ENCODE measurements around the gene GMPR2.

Gene GMPR2

DNA sequence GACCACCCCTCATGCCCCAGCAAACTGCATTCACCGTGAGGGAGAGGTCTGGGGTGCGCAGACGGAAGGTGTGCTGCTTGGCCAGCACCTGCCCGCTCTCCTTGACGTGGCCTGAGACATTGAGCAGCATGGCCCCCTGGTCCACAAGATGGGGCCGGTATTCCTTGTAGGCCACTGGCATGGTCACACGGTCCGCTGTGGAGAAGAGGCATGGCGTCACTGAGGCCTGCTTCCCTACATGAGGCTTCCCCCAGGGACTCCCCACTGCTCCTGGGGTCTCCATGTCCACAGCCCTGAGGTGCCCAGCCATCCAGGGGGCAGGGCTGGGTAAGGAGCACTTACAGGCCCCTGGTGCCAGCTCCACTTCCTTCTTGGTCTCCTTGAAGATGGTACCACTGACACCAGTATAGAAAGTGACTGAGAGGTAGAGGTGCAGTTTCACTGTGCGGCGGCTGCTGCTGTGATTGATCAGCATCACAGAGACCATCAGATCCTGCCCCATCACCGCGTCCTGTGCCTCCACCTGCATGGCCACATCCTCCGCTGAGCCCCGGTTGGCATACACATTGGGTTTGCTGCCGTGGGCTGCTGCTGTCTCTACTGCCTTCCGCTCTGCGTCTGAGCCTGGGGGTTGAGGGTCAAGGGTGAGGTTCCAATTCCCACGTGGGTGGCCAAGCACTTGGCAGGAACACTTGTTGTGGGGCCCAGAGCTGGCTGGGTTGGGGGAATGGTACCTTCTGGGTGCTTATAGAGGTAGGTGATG is 22.1 kb downstream of the GMPR2 start:
- no peak for DNase-seq

GRCh38 chr14:24255438-24255837 is 22.7 kb downstream of the GMPR2 start:
- no peak for DNase-seq

DNA sequence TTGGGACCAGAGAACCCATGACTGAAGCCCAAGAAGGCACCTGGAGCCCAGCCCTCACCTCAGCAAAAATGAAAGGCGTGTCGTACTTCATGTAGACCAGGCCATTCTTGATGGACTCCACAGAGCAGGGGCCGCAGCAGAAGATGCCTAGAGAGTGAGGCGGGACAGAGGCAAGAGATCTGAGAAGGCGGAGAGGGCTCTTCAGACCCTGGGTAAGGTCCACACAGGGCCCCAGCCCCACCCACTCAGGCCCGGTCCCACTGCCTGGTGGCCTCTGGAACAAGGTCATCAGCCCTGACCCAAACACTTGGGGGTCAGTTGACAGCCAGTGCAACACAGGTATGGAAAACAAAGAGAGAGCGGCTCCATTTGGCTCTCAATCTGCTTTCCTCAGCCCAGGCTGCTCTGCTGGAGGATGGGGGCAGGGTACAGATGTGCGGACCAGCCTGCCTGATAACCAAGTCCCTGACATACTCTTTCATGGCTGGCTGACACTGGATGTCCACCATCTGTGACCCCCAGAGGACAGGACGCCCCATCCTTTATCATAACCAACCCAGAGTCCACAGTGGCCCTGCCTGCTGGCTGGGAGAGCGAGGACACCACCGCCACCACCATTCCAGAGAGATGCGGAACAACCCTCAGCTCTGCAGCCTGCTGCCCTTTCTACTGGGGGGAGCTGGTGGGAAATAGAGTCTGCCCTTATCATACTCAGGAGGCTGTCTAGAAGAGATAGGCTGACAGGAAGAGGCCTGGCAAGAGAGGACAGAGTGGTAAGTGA is 23.4 kb downstream of the GMPR2 start:
- DNase-seq, result no peak

GRCh38 chr14:24256960-24257359 is 24.2 kb downstream of the GMPR2 start:
- DNase-seq, result no peak

- DNase-seq, result no peak
These were observed 25.4 kb downstream of the GMPR2 start for GRCh38 chr14:24258119-24258518.

- no peak for DNase-seq
These were observed 26.0 kb downstream of the GMPR2 start for GRCh38 chr14:24258548-24259265.

DNA sequence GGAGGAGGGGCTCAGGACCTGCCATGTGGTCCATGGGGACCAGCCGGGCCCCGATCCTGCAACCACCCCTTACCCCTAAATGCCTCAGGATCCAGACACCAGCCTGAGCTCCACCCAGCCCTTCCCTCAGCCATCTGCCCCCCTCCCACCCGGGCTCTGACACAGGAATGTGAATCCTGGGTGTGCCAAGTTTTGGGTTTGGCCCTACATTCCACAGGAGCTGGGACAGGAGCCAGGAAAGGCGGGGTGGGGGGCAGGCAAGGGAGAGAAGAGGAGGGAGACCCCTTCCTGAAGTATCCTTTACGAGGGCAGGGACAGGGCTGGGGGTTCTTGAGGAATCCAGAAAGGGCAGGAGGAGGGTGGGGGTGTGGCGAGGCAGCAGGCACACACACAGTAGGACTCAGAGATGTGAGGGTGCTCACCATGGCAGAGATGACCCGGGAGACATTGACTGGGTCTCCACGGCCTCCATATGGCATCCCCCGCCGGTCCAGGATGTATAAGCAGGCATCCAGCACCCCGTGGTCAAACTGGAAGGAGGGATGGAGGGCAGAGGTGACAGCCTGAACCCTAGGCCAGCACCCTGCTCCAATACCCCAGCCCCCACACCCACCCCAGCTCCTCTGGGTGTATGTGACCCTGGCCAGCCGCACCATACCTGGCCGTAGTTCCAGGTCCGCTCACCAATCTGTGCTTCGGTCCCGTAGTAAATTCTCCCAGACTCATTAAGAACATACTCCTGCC is 26.7 kb downstream of the GMPR2 start:
- DNase-seq, result no peak

GRCh38 chr14:24260026-24260779 is 27.5 kb downstream of the GMPR2 start:
- no peak for DNase-seq

DNA sequence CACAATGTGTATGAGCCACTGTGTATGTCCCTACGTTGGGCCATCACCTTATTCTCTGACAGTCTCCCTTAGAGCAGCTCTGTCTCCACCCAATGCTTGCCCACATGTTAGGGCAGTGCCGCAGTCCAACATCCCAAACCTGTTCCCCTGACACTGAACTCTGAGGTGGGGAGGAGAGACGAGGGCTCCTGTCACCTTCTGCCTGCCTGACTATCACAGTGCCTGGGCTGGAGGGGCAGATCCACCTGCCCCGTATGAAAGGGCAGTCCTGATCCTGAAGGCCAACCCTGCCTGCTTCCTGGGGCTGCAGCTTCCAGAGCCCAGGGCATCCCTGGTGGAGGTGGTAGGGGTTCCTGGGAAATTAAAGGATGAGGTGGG is 28.0 kb downstream of the GMPR2 start:
- DNase-seq, result no peak

- no peak for DNase-seq
These were observed 28.7 kb downstream of the GMPR2 start for GRCh38 chr14:24261256-24261968.

- DNase-seq, result no peak
These were observed 29.2 kb downstream of the GMPR2 start for GRCh38 chr14:24261969-24262327.

DNA sequence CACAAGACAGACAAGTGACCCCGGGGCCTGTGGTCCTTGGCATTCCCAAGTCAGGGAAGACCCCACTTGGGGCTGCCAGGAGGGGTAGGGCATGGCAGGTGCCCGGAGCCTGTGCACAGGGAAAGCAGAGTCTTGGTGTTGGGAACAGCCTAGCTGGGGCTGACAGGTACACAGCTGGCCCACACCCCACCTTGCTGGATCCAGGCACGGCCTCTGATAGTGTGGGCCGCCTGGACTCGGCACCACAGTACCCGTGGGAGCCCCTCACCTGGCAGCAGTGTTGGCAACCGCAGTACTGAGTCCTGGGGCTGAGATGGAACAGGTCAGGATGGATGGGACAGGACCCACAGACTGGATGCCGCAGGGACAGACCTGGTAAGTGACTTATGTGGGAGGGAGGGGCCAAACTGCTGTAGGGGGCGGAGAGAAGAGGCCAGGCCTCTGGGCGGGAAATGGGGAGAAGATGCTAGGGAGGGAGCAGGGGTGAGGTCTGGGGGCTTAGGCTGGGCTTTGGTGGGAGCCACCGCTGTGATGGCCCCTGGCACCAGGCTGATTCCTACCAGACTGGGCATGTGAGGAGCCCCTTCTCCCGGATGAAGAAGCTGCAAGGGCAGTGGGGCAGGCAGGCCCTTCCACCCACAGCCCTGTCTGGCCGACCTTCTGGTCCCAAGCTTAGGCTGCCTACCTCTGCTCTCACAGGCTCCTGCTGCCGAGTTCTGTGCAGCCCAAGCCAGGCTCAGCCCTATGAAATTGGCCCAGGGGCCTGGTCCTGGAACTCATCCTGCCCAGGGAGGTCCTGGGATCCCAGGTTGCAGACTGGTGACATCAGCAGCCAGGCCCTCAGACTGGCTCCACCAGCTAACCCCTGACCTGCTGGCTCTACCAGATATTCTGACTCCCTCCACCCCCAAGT is 30.3 kb downstream of the GMPR2 start, which contains the start of gene TGM1:
Gene TGM1, minus strand, starts transcription at position 357 of the 913 bp plus-strand sequence. CDS start 825 bp downstream, outside the sequence.
- no peak for DNase-seq

GRCh38 chr14:24263848-24264247 is 31.1 kb downstream of the GMPR2 start:
- no peak for DNase-seq

DNA sequence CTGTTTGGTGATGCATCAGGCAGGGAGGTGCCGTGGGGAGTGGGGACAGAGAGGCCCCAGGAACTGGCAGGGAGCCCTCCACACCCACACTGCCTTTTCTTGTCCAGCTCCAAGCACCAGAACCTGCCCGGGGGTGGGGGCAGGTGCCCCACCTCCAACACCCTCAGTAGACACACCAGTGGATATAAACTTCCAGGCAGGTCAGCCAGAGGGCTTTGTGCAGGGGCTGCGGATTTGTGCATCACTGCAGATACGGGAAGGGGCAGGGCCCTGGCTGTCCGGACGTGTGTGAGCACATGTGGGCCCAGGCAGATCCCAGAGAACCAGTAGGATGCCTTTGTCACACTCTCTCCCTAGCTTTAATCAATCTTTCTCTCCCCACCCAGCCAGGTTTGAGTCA is 31.6 kb downstream of the GMPR2 start:
- DNase-seq, result no peak

DNA sequence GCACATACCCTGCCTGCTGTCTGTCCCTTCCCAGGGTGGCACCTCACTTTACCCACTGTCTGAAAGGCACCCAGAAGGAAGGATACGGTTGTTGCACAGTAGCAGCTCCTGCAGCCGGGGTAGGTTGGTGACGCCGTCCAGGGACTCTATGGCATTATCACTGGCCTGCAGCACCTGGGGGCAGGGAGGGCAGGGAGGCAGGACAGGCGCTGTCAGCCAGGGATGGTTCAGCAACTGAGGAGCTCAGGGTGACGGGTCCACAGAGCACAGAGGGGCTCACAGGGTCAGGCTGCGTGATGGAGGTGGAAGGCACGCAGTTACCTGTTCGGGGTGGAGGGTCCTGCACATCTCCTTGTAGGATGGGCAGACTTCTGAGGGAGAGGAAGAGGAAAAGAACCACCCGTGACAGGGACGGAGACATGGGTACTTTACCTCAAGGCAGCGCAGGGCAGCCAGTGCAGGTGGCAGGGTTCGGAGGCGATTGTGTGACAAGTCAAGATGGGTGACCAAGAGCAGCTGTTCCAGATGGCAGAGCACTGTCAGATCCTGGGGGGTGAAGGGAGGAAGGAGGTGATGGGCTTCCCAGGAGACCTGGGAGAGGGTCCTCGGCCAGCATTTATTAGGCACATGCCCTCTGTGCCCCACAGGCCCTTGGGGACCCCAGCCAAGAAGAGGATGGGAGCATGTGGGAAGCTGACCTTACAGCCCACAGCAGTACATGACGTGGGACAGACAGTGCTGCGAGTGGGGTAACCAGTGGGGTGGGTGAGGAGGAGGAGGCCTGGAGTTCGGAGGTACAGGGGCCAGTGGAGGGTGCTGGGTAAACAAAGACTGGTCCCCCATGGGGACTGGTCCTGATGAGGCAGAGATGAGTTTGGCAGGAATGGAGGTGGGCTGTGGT is 33.9 kb downstream of the GMPR2 start:
- DNase-seq, result no peak

- DNase-seq, result no peak
These were observed 34.8 kb downstream of the GMPR2 start for GRCh38 chr14:24267516-24267915.

GRCh38 chr14:24268225-24268624 is 35.5 kb downstream of the GMPR2 start:
- DNase-seq, result no peak

DNA sequence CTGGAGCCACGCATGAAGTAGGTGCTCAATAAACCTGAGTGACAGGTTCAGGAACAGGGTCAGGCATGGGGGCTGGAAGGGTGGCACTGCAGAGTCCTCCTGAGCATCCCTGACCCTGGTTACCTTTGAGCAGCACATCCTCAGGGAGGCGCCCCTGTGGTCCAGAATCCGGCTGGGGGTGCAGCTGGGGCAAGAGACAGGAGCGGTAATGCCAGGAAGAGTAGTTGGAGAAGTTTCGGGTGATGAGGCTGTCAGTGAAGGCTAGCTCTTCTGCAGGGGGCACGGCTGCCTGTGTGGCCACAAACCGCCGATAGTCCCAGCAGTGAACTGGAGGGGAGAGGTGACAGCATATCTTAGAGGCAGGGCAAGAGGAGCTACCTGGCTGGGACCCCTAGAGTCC is 36.6 kb downstream of the GMPR2 start:
- DNase-seq, result no peak

DNA sequence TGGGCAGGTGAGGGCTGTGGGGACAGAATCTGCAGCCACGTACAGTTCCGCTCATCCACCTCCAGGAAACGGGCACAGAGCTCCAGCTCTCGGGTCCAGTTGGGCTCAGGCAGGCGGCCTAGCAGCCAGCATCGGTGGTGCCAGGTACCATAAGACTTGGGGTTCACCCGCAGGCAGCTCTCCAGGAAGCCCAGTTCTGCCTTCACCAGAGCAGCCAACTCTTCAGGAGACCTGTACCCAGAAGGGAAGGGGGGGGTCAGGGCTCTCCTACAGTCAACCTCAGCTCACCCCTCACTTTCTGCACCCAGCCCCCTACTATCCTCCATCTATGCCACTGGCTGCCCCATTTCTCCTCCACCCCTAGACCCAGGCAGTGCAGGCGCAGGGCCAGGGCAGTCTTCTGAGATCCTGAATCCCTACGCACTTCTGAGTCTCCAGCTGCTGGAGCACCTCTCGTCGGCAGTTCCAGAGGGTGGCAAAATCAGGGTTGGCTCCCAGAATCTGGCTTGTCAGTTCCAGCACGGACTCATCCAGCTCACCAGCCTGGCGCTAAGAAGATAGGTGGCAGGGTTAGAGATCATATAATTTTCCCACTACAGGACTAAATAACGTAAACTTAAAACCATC is 37.3 kb downstream of the GMPR2 start:
- DNase-seq, result no peak
